IMR-90 (cell line): ENCODE results near the gene ZBED1.

ENCODE experiments used
- BHLHE40 ChIP-seq: fragments of 150-350 bp; IDR thresholded peaks from 2 replicates; pipeline ENCODE4 v1.6.1; 2016; ENCODE audit warnings: mild to moderate bottlenecking, low read depth, low read length
- CTCF ChIP-seq: conservative IDR thresholded peaks from 2 replicates; pipeline ENCODE4 v1.5.1; 2012; ENCODE audit warnings: mild to moderate bottlenecking, low read depth, low read length, improper control_type of control experiment
- ELK1 ChIP-seq: fragments of 150-350 bp; IDR thresholded peaks from 2 replicates; pipeline ENCODE4 v1.6.1; 2016; ENCODE audit warnings: low read depth, mild to moderate bottlenecking, low read length, moderate library complexity, borderline replicate concordance
- MAFK ChIP-seq: IDR thresholded peaks from 2 replicates; pipeline ENCODE4 v1.6.1; 2012; ENCODE audit warnings: low read depth, low read length, improper control_type of control experiment
- POLR2A ChIP-seq: IDR thresholded peaks from 2 replicates; pipeline ENCODE4 v1.6.1; 2012; ENCODE audit warnings: mild to moderate bottlenecking, low read depth, low read length
- RCOR1 ChIP-seq: IDR thresholded peaks from 2 replicates; pipeline ENCODE4 v1.6.1; 2012; ENCODE audit warnings: mild to moderate bottlenecking, low read length, improper control_type of control experiment; ENCODE audit not compliant: insufficient replicate concordance
- SMC3 ChIP-seq: fragments of 150-350 bp; IDR thresholded peaks from 2 replicates; pipeline ENCODE4 v1.6.1; 2016; ENCODE audit warnings: low read depth, mild to moderate bottlenecking, antibody characterized with exemption, low read length, moderate library complexity
- USF2 ChIP-seq: fragments of 150-350 bp; IDR thresholded peaks from 2 replicates; pipeline ENCODE4 v1.6.1; 2017; ENCODE audit warnings: mild to moderate bottlenecking, antibody characterized with exemption, low read length, low read depth

GRCh38 chrX:2548711-2549423 is 48.1 kb upstream of the ZBED1 start:
- TF ChIP-seq CTCF (no peak), USF2 (no peak), SMC3 (no peak), MAFK (no peak), ELK1 (no peak), POLR2A (no peak), RCOR1 (no peak), BHLHE40 (no peak)
